ENCODE measurements around the gene CCL7.
"Not testable (repeated sequence)": the region's sequence is repeated elsewhere in the genome, so short reads cannot be mapped to it uniquely, and the experiment has no call there.

Gene CCL7

GRCh38 chr17:34269969-34270368, at the start of gene CCL7:
CCL7 (plus strand) TSS chr17:34270221; CDS start chr17:34270291, 70 bp downstream.
- no peak for DNase-seq

- DNase-seq, result no peak
Measured at GRCh38 chr17:34220752-34221395, 49.1 kb upstream of the CCL7 start.

GRCh38 chr17:34221411-34221810, 48.6 kb upstream of the CCL7 start:
- DNase-seq, result no peak

GRCh38 chr17:34222722-34223497, 47.1 kb upstream of the CCL7 start:
- no peak for DNase-seq

GRCh38 chr17:34225046-34225445, 45.0 kb upstream of the CCL7 start:
- no peak for DNase-seq

- no peak for DNase-seq
Measured at GRCh38 chr17:34226011-34226743, 43.8 kb upstream of the CCL7 start.

- no peak for DNase-seq
Measured at GRCh38 chr17:34226744-34227034, 43.3 kb upstream of the CCL7 start.

GRCh38 chr17:34227293-34227692, 42.7 kb upstream of the CCL7 start:
- not testable (repeated sequence) for DNase-seq

- DNase-seq, result no peak
Measured at GRCh38 chr17:34227707-34228106, 42.3 kb upstream of the CCL7 start.

- no peak for DNase-seq
Measured at GRCh38 chr17:34228781-34229180, 41.2 kb upstream of the CCL7 start.

- DNase-seq, result no peak
Measured at GRCh38 chr17:34230342-34230741, 39.7 kb upstream of the CCL7 start.

- no peak for DNase-seq
Measured at GRCh38 chr17:34234616-34235015, 35.4 kb upstream of the CCL7 start.

- DNase-seq, result no peak
Measured at GRCh38 chr17:34235389-34236028, 34.5 kb upstream of the CCL7 start.

- DNase-seq, result no peak
Measured at GRCh38 chr17:34236281-34236892, 33.6 kb upstream of the CCL7 start.

GRCh38 chr17:34237458-34237857, 32.6 kb upstream of the CCL7 start:
- no peak for DNase-seq

- DNase-seq, result no peak
Measured at GRCh38 chr17:34241062-34241461, 29.0 kb upstream of the CCL7 start.

- no peak for DNase-seq
Measured at GRCh38 chr17:34242587-34243363, 27.2 kb upstream of the CCL7 start.

- DNase-seq, result no peak
Measured at GRCh38 chr17:34243364-34244320, 26.4 kb upstream of the CCL7 start.

- no peak for DNase-seq
Measured at GRCh38 chr17:34245351-34245905, 24.6 kb upstream of the CCL7 start.

GRCh38 chr17:34246446-34246845, 23.6 kb upstream of the CCL7 start:
- DNase-seq, result no peak

- DNase-seq, result no peak
Measured at GRCh38 chr17:34246881-34247280, 23.1 kb upstream of the CCL7 start.

Measured in NCI-H774 (cell line).